HG03571 (cell line): Measurements from ENCODE around the gene CHD9.
"Not testable (repeated sequence)": the region's sequence is repeated elsewhere in the genome, so short reads cannot be mapped to it uniquely, and the experiment has no call there.

ENCODE experiments used
- ATAC-seq: cut with Tn5 transposase; IDR thresholded peaks from one replicate; pipeline ENCODE4 v1.9.1; 2021; ENCODE audit not compliant: unreplicated experiment

CHD9 gene

DNA sequence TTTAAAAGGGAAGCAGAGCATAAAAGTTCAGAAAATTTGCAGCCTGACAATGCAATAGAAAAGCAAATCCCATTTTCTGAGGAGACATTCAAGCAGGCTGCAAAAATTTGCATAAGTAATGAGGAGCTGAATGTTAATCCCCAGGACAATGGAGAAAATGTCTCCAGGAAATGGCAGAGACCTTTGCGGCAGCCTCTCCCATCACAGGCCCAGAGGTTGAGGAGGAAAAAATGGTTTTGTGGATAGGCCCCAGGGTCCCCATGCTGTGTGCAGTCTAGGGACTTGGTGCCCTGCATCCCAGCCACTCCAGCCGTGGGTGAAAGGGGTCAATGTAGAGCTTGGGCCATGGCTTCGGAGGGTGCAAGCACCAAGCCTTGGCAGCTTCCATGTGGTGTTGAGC is 19.5 kb downstream of the CHD9 start:
- ATAC-seq = not testable (repeated sequence)

DNA sequence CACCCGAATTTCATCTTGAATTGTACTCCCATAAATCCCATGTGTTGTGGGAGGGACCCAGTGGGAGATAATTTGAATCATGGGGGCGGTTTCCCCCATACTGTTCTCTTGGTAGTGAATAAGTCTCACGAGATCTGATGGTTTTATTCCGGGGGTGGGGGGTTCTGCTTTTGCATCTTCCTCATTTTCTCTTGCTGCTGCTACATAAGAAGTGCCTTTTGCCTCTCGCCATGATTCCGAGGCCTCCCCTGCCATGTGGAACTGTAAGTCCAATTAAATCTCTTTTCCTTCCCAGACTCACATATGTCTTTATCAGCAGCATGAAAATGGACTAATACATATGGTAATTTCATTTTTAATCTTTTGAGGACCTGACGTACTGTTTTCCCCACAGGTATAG is 20.7 kb downstream of the CHD9 start:
- ATAC-seq = not testable (repeated sequence)

DNA sequence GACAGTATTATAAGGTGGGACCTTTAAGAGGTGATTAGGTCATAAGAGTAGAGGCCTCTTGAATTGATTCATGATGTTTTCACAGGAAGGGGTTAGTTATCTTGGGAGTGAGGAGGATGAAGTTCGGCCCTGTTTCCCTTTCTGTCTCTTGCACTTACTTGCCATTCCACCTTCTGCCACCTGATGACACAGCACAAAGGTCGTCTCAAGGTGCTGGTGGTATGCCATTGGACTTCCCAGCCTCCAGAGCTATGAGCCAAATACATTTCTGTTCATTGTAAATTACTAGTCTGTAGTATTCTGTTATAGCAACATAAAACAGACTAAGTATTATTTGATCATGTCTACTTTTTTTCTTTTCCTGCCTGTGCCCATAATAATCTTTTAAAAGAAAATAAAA is 23.5 kb downstream of the CHD9 start:
- ATAC-seq = no peak

DNA sequence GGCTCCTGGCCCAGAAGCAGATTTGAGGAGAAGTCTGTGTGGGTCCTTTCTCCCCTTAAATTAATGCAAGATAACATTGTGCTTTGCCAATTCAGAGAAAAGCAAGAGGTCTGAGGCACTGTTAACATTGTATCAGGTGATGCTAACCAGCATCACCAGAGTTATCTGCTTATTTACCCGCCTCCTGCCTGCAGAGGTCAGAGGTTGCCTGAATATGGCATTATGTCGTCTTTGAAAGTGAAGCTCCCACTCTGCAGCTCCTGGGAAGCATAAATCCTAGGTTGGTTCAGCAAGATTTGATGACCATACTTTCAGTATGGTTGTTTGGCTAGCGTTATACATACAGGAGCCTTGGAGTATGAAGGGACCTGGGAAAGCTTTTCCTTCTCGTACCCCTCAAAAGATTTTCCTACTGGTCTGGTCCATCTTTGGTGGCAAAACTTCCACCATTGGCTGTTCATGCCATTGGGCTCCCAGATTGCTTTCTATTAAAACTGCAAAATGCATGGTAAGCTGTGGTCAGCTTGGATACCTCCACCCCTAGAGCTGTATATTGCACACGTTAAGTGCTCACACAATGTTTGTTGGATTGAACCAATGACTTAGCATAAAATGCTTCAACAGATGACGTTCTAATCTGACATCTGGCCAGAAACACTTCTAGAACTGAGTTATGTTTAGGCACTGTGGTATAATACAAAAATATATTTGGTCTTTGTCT is 24.1 kb downstream of the CHD9 start:
- no peak for ATAC-seq

DNA sequence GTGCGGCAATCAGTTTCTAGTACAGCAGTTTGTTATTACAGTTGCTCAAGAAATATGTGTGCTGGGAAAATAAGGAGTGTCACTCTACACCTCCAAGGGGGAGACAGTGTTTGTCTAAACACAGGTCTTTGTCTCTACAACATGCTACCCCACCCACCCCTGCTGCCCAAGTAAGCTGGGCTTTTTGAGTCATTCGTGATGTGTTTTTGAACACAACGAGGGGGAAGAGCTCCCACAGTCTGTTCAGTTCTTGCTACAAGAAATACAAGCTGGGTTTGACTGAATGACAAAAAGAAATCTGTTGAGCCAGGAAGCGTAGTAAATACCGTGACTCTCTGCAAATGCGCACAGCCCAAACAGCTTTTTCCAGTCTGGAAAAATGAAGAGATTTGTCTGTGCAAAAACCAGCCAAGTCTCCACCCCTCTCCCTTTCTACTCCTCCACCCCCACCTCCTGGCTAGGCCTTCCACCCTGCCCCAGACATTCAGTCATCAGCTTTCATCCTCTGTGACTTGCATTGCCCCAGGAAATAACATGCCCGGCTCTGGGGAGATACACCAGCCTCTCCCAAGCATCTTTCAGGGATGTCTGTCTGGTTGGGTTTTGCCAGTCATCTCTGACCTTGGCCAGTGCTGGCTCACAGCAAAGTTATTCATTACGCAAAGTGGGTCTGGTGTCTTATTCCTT is 25.7 kb downstream of the CHD9 start:
- ATAC-seq = no peak

DNA sequence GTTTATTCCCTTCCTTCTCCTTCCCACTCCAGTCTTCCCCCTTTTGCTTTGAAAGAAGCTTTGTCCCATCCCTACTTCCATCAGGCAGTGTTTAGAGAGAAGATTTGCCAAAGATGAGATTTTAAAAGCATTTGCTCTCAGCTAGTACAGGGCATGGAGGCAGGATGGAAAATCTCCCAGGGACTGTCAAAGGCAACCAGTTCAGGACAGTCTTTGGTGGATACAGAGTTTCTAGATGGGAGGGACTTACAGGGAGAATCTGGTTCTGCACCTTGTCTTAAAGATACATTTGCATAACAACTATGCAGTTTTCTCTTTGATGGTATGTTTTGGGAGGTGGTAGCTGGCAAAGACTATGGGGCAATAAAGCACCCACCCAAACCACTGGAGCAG is 26.2 kb downstream of the CHD9 start:
- ATAC-seq = no peak

DNA sequence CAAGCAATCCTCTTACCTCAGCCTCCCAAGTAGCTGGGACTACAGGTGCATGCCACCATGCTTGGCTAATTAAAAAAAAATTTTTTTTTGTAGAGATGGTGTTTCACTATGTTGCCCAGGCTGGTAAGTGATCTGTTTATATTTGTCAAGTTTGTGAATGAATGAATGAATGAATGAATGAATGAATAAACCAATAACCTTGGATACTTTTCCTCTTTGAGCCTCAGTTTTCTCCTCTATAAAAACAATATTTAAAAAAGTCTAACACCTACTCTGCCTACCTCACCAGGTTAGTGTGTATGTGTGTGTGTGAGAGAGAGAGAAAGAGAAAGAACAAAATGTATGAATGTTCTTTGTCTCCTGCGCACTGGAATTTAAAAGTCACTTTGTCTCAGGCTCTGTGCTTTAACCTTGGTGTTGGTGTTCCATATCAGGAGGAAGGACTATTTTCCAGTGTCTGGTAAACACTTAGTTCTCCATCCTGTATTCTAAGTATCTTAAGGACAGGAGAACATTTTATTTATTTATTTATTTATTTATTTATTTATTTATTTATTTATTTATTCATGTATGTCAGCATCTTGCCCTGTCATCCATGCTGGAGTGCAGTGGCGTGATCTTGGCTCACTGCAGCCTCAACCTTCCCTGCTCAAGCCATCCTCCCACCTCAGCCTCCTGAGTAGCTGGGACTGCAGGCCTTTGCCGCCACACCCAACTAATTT is 27.1 kb downstream of the CHD9 start:
- ATAC-seq = no peak

DNA sequence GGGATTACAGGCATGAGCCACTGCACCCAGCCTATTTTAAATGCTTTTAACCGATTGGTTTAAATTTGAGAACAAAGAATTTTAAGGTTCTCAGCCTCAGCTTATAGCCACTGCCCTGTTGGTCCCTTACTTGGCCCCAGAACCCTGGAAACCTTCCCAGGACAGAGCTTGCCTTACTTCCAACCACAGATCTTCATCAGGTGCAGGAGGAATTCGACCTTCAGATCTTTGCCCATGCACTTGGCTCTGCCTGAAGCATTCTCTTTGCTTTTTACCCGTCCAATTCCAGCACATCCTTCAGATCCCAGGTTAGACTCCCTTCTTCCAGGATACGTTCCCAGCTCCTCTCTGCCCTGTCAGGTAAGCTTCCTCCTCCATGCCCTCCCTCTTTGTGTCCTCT is 27.7 kb downstream of the CHD9 start:
- no peak for ATAC-seq

DNA sequence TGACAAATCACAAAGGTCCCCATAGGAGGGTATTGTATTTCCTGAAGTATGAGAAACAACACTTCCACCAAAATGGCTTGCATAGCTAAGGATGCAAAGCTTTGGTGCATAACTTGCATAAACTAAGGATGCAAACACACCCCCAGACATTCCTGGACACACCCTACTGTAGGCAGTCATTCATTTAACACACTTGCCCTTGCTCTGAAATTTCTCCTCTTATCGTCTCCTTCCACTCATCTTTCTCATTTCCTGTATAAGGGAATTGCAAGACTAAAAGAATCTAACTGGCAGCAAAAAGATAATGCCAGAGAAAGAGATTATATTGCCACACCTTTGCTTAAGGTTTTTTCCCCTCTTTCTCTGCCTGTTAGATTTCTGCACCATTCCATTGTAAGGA is 28.3 kb downstream of the CHD9 start:
- no peak for ATAC-seq

DNA sequence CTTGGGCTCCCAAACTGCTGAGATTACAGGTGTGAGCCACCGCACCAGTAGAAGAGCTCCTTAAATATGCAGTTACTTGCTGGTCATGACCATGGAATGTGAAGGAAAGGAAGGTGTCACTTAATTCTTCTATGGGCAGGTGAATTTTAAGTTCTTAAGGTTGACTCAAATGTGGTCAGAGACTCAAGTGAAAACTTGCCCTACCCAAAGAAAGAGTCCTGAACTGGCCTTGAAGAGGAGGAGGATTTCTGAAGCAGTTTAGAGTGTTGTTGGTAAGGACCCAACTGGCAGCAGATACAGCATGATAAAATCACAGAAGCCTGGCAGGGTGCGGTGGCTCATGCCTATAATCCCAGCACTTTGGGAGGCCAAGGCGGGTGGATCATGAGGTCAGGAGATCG is 29.4 kb downstream of the CHD9 start:
- ATAC-seq = no peak

DNA sequence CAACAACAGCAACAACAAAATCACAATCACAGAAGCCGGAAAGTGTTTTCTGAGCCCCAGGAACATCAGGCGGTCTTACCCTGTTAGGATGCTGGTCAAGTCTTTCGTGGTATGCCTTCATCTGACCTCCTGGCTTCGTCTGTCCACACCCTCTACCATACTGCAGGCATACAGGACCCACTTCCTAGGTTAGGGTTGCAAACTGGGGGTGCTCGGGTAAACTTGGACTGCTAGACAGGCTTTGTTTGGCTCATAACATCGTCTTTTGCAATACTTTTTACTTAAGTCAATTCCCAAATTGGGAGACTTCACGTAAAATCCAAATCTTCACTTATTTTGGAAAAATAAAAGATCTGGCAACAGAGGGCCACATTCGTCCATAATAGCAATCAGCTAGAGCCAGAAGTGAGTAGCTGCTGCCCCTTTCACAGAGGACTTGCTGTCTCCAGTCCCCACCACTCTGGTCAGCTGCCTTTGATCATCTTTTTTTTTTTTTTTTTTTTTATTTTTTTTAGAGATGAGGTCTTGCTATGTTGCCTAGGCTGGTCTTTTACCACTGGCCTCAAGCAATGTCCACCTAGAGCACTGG is 30.0 kb downstream of the CHD9 start:
- no peak for ATAC-seq

DNA sequence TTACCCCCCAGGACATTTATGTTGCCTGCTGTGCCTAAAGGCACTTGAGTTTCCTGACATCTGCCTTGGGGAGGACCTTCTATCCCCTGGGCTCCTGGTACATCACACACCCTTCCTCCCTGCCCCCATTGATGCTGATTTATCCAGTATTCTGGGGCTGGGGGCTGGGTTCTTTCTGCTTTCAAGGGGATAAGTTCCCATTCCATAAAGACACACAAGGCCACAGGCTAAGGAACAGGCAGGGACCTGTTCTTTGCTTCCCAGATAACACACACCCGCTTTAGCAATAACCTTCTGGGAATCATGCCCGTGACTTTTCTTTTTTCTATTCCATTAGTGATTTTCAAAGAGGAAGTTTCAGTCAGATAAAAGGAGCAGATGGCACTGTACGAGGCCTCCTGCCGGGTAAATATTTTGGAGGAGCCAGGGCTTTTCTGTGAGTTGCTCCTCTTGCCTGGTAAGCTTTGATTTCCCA is 30.6 kb downstream of the CHD9 start:
- ATAC-seq = no peak

DNA sequence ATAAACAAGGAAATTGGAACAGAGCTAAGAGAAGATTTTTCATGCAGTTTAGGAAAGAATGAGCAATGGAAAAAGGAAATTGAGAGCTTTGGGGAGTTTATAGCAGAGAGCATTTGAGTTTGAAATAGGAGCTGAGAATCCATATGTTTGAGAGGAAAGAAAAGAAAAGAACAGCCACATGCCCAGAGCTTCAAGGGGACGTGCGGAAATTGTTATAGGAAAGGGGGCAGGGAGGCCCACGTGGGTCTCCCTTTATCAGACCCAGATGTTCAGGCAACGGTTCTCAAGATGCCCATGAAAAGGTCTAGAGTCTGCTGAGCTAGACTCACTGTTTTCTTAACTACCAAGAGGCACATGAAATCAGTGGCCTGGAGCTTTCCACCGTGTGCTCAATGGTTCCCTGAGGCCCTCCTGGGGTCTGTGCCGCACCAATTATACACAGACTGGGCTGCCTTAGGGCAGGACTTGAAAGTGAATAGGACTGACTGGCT is 31.2 kb downstream of the CHD9 start:
- ATAC-seq = no peak

DNA sequence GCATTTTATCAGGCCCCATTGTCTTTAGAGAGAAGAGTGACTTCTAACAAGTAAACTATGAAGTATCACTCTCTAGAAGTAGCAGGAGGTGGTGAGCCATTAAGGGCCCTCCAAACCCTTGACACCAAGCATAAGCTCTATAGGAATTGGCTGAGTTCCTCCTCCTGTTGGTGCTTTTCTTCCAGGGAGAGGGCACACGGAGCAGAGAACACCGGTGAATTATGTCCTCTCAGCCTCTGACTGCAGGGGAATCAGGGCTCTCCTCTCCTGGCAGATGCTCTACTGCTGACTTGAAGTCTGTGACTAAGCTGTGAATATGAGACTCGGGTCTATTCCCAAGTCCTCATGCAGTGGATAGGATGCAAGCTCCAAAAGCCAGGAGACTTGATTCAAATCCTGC is 32.3 kb downstream of the CHD9 start:
- ATAC-seq = no peak

DNA sequence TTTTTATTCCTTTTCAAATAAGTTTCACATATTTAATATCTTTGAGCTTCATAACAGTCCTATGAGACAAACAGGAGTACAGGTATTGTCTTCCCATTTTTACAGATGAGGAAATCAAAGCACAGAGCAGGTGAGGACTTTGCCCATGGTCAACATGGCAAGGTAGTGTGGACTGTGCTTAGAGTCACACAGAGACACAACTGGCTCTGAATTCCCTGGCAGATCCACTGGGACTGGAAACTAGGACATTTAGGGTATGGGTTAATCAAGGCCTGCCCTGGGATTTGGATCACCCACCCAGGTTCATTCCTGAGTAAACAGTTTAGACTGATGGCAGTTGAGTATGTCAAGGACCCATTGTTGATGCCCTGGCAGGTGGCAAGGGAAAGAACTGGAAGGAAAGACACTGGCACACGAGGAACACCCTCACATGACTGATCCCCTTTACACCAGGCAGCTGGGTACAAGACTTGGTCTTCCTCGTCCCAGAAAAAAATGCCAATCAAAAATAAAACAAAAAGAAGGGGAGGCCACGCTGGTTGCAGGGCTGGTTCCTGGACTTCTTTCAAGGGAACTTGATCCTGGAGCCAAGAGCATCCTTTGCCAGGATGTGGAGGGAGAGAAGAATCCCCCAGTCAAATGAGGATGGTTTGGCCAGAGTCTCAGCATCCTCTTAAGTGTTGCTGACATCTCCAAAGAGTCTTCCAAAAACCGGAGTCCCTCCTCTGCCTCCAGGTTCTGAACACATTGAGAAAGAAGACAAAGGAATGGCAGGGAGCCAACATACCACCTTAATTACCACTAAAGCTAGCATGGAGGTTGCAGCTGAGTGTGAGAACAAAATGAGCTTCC is 34.9 kb downstream of the CHD9 start:
- no peak for ATAC-seq

DNA sequence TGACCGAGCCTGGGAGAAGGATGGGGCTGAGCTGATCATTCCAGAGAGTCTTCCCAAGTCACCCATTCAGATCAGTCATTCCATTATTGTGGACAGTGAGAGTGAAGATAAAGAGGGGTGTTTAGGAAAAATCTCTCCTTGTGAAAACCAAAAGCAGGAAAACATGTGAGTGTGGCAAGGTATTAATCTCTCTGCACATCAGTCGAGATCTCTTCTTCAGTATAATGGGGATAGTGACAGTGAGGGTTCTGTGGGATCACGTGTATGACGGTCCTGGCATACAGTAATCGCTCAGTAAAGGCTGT is 35.4 kb downstream of the CHD9 start:
- no peak for ATAC-seq

DNA sequence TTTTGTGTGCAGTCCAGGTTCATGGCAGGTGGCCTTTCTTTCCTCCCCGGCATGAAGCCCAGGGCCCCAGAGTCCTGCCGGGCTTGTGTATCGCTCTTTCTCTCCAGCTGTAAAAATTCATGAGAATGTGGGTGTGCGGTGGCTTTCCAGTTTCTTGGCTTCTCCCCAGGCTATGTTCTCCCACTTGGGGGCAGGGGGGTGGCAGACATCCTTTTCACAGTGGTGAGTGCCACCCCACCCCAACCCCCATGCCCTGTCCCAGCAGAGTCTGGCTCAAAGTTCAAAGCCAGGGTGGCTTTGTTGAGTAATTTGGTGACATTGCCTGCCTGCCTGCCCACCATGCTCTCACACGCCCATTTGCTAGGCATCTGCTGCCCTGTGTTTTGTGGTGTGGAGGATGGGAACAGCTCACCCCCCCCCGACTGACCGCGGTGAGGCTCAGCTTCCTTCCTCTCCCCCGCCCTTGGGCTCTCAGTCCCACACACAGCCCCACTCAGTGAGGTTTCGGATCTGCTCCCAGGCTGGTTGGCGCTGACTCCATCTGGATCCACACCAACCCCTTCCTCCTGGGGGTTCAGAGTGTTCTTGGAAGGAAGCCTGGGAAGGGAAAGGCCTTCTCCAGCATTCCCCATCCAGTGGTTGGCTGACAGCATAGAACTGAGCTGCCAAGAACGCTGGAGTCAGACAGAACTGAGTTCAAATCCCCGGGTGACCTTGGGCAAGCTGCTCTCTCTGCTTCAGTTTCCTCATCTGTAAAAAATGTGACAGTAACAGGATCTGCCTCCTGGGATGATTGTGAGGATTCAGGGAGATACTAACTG is 36.0 kb downstream of the CHD9 start:
- ATAC-seq = peak; percentile 50

DNA sequence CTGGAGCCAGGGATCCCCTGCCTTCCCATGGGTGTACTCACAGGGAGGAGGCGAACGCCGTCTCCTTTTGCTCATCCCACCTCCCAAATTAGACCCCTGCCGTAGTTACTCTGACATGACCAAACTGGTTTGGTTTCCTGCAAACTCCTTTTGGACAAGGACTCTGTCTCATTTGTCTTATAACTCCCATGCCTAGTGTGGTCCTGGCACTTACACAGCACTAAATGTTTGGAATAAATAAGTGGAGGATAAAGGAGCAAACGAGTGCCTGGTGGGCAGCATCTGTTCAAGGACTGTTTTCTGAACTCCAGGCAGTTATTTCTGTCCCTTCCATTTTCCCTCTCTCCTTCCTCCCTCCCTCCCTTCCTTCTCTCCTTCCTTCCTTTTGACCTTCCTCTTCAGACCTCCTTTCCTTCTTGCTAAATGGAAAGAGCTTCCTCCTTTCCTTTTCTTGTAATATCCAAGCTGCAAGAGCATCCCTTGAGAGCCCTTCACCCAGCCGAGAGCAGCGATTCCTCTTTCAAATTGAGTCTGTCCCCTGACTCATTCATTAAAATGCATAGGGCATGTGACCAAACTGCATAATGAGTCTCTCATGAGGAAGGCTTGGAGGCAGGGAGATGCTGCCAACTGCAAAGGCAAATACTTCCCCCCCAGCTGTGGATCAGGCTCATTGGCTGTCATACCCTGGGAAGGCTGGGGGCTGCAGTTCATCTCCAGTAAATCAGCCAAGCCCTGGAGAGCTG is 36.8 kb downstream of the CHD9 start:
- ATAC-seq = peak; percentile 47

DNA sequence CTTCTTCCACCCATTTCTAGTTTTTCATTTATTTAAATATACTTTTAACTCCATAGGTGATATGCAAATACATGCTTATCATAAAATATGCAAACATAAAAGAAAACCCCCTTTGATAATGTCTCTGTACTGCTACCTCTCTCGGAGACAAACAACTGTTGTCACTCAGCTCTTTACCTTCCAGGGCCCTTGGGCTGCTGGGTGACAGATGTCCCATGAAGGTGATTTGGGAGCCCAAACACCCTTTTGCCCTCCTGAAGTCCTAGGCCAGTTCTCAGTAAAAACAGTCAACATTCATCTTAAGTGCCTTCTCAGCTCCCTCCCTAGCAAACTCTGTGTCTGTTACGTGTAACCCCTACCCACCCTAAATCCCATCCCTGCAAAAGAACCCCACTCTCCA is 37.5 kb downstream of the CHD9 start:
- no peak for ATAC-seq
